ENCODE measurements around the gene GABRA5.
"Not testable (repeated sequence)": the region's sequence is repeated elsewhere in the genome, so short reads cannot be mapped to it uniquely, and the experiment has no call there.

GABRA5 gene

GRCh38 chr15:26892182-26892518 is 25.3 kb downstream of the GABRA5 start:
- DNase-seq (ENCODE audit: low read depth in 1 of 2, low spot score in 1 of 2): no peak
- TF ChIP-seq, protein P1, sequence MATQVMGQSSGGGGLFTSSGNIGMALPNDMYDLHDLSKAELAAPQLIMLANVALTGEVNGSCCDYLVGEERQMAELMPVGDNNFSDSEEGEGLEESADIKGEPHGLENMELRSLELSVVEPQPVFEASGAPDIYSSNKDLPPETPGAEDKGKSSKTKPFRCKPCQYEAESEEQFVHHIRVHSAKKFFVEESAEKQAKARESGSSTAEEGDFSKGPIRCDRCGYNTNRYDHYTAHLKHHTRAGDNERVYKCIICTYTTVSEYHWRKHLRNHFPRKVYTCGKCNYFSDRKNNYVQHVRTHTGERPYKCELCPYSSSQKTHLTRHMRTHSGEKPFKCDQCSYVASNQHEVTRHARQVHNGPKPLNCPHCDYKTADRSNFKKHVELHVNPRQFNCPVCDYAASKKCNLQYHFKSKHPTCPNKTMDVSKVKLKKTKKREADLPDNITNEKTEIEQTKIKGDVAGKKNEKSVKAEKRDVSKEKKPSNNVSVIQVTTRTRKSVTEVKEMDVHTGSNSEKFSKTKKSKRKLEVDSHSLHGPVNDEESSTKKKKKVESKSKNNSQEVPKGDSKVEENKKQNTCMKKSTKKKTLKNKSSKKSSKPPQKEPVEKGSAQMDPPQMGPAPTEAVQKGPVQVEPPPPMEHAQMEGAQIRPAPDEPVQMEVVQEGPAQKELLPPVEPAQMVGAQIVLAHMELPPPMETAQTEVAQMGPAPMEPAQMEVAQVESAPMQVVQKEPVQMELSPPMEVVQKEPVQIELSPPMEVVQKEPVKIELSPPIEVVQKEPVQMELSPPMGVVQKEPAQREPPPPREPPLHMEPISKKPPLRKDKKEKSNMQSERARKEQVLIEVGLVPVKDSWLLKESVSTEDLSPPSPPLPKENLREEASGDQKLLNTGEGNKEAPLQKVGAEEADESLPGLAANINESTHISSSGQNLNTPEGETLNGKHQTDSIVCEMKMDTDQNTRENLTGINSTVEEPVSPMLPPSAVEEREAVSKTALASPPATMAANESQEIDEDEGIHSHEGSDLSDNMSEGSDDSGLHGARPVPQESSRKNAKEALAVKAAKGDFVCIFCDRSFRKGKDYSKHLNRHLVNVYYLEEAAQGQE (IDR thresholded peaks at IDR 0.05; ENCODE audit: insufficient replicate concordance, low read depth): no peak
- TF ChIP-seq SPI1 (IDR thresholded peaks at IDR 0.05; ENCODE audit: borderline replicate concordance, low read depth): no peak
- no peak for TF ChIP-seq POLR2AphosphoS5 (IDR thresholded peaks at IDR 0.05; ENCODE audit: low read depth)
- no peaks in the 10 kb centered on the region for H3K27me3 ChIP-seq (ENCODE audit: insufficient read depth, poor library complexity, severe bottlenecking)
- H3K4me3 ChIP-seq (replicated peaks; ENCODE audit: insufficient read depth, low read length): no peak overlapping the region
- H3K27ac ChIP-seq (replicated peaks): no peak overlapping the region

GRCh38 chr15:26892678-26893077 is 25.8 kb downstream of the GABRA5 start:
- Histone ChIP-seq H3K4me3 (replicated peaks; ENCODE audit: insufficient read depth, low read length) (no peak overlapping the region), H3K27ac (replicated peaks) (no peak overlapping the region), H3K27me3 (ENCODE audit: insufficient read depth, poor library complexity, severe bottlenecking) (no peaks in the 10 kb centered on the region)
- DNase-seq (ENCODE audit: low read depth in 1 of 2, low spot score in 1 of 2): no peak
- TF ChIP-seq GABPA (IDR thresholded peaks at IDR 0.05; ENCODE audit: low read depth) (no peak), SPI1 (IDR thresholded peaks at IDR 0.05; ENCODE audit: borderline replicate concordance, low read depth) (no peak)

DNA sequence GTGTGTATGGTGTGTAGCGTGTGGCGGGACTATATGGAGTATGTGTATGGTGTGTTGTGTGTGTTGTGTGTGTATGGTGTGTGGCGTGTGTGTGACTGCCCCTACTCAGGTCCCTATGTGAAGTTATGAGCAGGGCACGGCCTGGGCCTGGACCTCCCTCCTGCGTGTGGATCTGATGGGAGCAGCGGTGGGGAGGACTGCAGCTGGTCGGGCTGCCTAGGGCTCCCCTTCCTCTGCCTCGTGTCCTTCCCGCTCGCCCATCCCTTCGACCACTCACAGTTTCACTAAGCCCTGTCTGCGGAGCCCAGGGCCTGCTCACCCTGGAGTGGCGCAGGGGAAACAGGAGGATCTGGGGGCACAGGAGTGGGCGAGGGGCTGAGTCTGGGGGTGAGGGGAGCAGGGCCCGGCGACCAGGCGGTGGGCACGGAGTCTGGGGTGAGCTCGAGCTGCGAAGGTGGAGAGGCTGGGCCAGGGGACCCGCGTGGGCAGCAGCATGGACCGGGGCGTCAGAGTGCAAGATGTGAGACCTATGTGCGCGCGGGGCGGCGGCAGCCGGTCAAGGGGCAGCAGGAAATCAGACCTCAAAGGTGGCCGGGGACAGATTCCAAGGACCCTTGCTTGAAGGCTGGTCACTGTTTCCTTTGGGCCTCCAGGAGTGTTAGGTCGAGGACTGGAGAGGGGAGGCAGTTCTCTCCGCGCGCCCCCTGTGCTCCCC is 26.6 kb downstream of the GABRA5 start:
- no peak for DNase-seq (ENCODE audit: low read depth in 1 of 2, low spot score in 1 of 2)
- no peak overlapping the region for H3K4me3 ChIP-seq (replicated peaks; ENCODE audit: insufficient read depth, low read length)
- H3K27me3 ChIP-seq (ENCODE audit: insufficient read depth, poor library complexity, severe bottlenecking): no peaks in the 10 kb centered on the region
- no peak overlapping the region for H3K27ac ChIP-seq (replicated peaks)
- no peak for TF ChIP-seq CTCF (IDR thresholded peaks at IDR 0.05; ENCODE audit: insufficient read depth, low read length)
- TF ChIP-seq, protein P1 (IDR thresholded peaks at IDR 0.05; ENCODE audit: insufficient replicate concordance, low read depth): no peak
- no peak for TF ChIP-seq SPI1 (IDR thresholded peaks at IDR 0.05; ENCODE audit: borderline replicate concordance, low read depth)
- TF ChIP-seq POLR2AphosphoS5 (IDR thresholded peaks at IDR 0.05; ENCODE audit: low read depth): no peak
- no peak for TF ChIP-seq GABPA (IDR thresholded peaks at IDR 0.05; ENCODE audit: low read depth)

DNA sequence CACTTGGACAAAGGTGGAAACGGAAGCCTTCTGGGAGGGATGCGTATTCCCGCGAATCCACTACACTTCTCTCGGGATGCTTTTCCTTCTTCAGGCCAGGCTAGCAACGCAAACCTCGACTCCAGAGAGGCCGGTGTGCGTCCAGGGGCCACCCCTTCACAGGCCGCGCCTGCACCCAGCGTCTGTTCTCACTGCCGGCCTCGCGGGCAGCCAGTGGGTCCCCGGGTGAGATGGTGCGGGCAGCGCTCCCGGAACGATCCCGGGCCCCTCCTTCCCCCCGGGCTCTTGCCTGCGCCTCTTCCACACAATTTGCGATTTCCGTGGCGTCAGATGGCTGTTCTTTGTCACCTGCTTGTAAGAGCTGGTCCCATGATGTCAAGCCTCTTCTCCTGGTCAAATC is 27.3 kb downstream of the GABRA5 start:
- Histone ChIP-seq H3K4me3 (replicated peaks; ENCODE audit: insufficient read depth, low read length) (no peak overlapping the region), H3K27me3 (ENCODE audit: insufficient read depth, poor library complexity, severe bottlenecking) (no peaks in the 10 kb centered on the region), H3K27ac (replicated peaks) (no peak overlapping the region)
- no peak for DNase-seq (ENCODE audit: low read depth in 1 of 2, low spot score in 1 of 2)
- no peak for TF ChIP-seq SPI1 (IDR thresholded peaks at IDR 0.05; ENCODE audit: borderline replicate concordance, low read depth)
- TF ChIP-seq, protein P1 (IDR thresholded peaks at IDR 0.05; ENCODE audit: insufficient replicate concordance, low read depth): no peak
- no peak for TF ChIP-seq GABPA (IDR thresholded peaks at IDR 0.05; ENCODE audit: low read depth)
- TF ChIP-seq CTCF (IDR thresholded peaks at IDR 0.05; ENCODE audit: insufficient read depth, low read length): no peak
- no peak for TF ChIP-seq POLR2AphosphoS5 (IDR thresholded peaks at IDR 0.05; ENCODE audit: low read depth)

GRCh38 chr15:26895346-26895745 is 28.5 kb downstream of the GABRA5 start:
- not testable (repeated sequence) for H3K4me3 ChIP-seq (replicated peaks; ENCODE audit: insufficient read depth, low read length); H3K27ac ChIP-seq (replicated peaks); DNase-seq (ENCODE audit: low read depth in 1 of 2, low spot score in 1 of 2); H3K27me3 ChIP-seq (ENCODE audit: insufficient read depth, poor library complexity, severe bottlenecking)

All from HL-60 (cell line).